Right lobe of liver (tissue), 6 donors: ENCODE results near the gene LRFN2. TPM values are rescaled to one million over a fixed set of nuclear protein-coding genes. Genes with fewer than 3 reads are reported as not detected.

Source experiments
- ATAC-seq, 4 donors: fragments of 200-7000 bp; cut with Tn5 transposase; one replicate each; pipeline ENCODE4 v1.9.1; 2020; ENCODE audit warnings: mild to moderate bottlenecking in 4 of 4, moderate library complexity in 4 of 4
- DNase-seq, 3 donors: peaks; one replicate each; pipeline ENCODE4 v3.0.0-alpha.2; 2020
- H3K27ac ChIP-seq, 3 donors: fragments of 200-600 bp; one replicate each; pipeline ENCODE4 v1.8.0; 2022
- H3K27me3 ChIP-seq, 2 donors: fragments of 200-600 bp; one replicate each; pipeline ENCODE4 v1.8.0; 2022
- H3K36me3 ChIP-seq, 4 donors: fragments of 200-600 bp; sonication (generic) in 1 of 4; one replicate each; pipeline versions ENCODE4 v1.5.1 to v1.8.0; 2017 to 2022; ENCODE audit warnings: control low read depth in 1 of 4
- H3K4me1 ChIP-seq, 4 donors: fragments of 200-600 bp; sonication (generic) in 1 of 4; one replicate each; pipeline versions ENCODE4 v1.5.1 to v1.8.0; 2017 to 2022; ENCODE audit warnings: control low read depth in 1 of 4
- H3K4me3 ChIP-seq, 3 donors: fragments of 200-600 bp; one replicate each; pipeline ENCODE4 v1.8.0; 2022
- H3K9me3 ChIP-seq, 4 donors: fragments of 200-600 bp; sonication (generic) in 1 of 4; one replicate each; pipeline versions ENCODE4 v1.5.1 to v1.8.0; 2017 to 2022; ENCODE audit warnings: control low read depth in 1 of 4
- CTCF ChIP-seq, 4 donors: fragments of 200-600 bp in 3 of 4; fragments of 450-650 bp in 1 of 4; IDR thresholded peaks; one replicate each; pipeline versions ENCODE4 v1.5.1 to v1.8.0; 2016 to 2022; ENCODE audit warnings: antibody characterized with exemption in 4 of 4, mild to moderate bottlenecking in 2 of 4
- POLR2A ChIP-seq: fragments of 450-650 bp; IDR thresholded peaks from one replicate; pipeline ENCODE4 v1.6.1; 2017; ENCODE audit warnings: antibody characterized with exemption, mild to moderate bottlenecking
- WGBS: methylation state at CpG from one replicate; pipeline ENCODE4 v1.1.6; 2018; ENCODE audit warnings: low coverage, low lambda C conversion rate; ENCODE audit not compliant: insufficient coverage; ENCODE audit errors: missing lambda C conversion rate; 5-methylcytosine and 5-hydroxymethylcytosine counted together
- intact Hi-C, 2 donors: fragments of 100-400 bp; cut with DNase I; formaldehyde crosslinking; loops; one replicate each; pipeline versions ENCODE4 v1.11.2 to v1.14.1; 2022
- total RNA-seq, 6 experiments: library from RNA; depleted of rRNA in 2 of 6; stranded (reverse); fragments of >200 nt in 2 of 6; fragmentation: NEBNext Ultra II Directional in 3 of 6; extraction: Animal tissue kit (Norgen Biotek cat#: 25700) in 3 of 6; gene quantifications; one replicate each; pipeline versions ENCODE4 v1.1.0 to v1.2.4, GENCODE V29; 2016 to 2023
- donor health status: DM: no; HTN: yes; CAD: no.
- donor health status: DM: no; HTN: no; CAD: no.
- donor health status: DM: no; HTN: no; CAD: no.
- donor health status: DM: no; HTN: yes; CAD: no.
- donor health status: DM: no; HTN: yes; CAD: no.

The LRFN2 gene
- total RNA-seq, 6 experiments from 2014 or later, result 0.19 TPM; not detected in 5

- Histone ChIP-seq H3K9me3 (no peaks in the 10 kb centered on the region), H3K27me3 (no peaks in the 10 kb centered on the region), H3K4me3 (no peak overlapping the region), H3K36me3 (no peaks in the 10 kb centered on the region), H3K4me1 (peaks cover 0 to 4% (median 0%) of the 10 kb centered on the region in 4 donors), H3K27ac (no peak overlapping the region)
- TF ChIP-seq CTCF (IDR thresholded peaks at IDR 0.05) (no peak), POLR2A (no peak)
- intact Hi-C loops, result no loop called here
- 57% methylated on average over 1 of the region's 1 CpG for WGBS
- ATAC-seq (no peak), DNase-seq (no peak)
These were observed 235.2 kb downstream of the LRFN2 start for GRCh38 chr6:40352006-40352405.

- WGBS, result 100% methylated on average over 1 of the region's 3 CpGs
- H3K4me1 ChIP-seq, result peaks cover 0 to 4% (median 0%) of the 10 kb centered on the region in 4 donors
- H3K27me3 ChIP-seq, result no peaks in the 10 kb centered on the region
- DNase-seq (no peak), ATAC-seq (no peak)
- H3K27ac ChIP-seq, result no peak overlapping the region
- no peaks in the 10 kb centered on the region for H3K36me3 ChIP-seq
- intact Hi-C loops, result no loop called here
- no peaks in the 10 kb centered on the region for H3K9me3 ChIP-seq
- TF ChIP-seq POLR2A, result no peak
- TF ChIP-seq CTCF (IDR thresholded peaks at IDR 0.05), result no peak
- no peak overlapping the region for H3K4me3 ChIP-seq
These were observed 236.4 kb downstream of the LRFN2 start for GRCh38 chr6:40350747-40351217.

- no peaks in the 10 kb centered on the region for H3K36me3 ChIP-seq
- ATAC-seq, result no peak
- no peaks in the 10 kb centered on the region for H3K27me3 ChIP-seq
- TF ChIP-seq POLR2A, result no peak
- no peak for TF ChIP-seq CTCF (IDR thresholded peaks at IDR 0.05)
- H3K4me1 ChIP-seq, result peaks cover 0 to 4% (median 0%) of the 10 kb centered on the region in 4 donors
- H3K27ac ChIP-seq, result no peak overlapping the region
- H3K4me3 ChIP-seq, result no peak overlapping the region
- 76% methylated on average over 5 of the region's 11 CpGs for WGBS
- intact Hi-C loops, result no loop called here
- DNase-seq, result no peak
- H3K9me3 ChIP-seq, result no peaks in the 10 kb centered on the region
These were observed 237.0 kb downstream of the LRFN2 start for GRCh38 chr6:40349901-40350746.

- DNase-seq, result no peak
These were observed 237.9 kb downstream of the LRFN2 start for GRCh38 chr6:40349123-40349900.

More at GRCh38 chr6:40349123-40349900, 237.9 kb downstream of the LRFN2 start:
- ATAC-seq, result no peak
- Histone ChIP-seq H3K4me3 (no peak overlapping the region), H3K36me3 (no peaks in the 10 kb centered on the region), H3K9me3 (no peaks in the 10 kb centered on the region), H3K27me3 (no peaks in the 10 kb centered on the region), H3K4me1 (peaks cover 0 to 4% (median 0%) of the 10 kb centered on the region in 4 donors), H3K27ac (no peak overlapping the region)
- 42% methylated on average over 3 of the region's 11 CpGs for WGBS
- TF ChIP-seq POLR2A (no peak), CTCF (IDR thresholded peaks at IDR 0.05) (no peak)
- intact Hi-C loops, result no loop called here
